ENCODE data around the gene ADAMTS17. TPM values are rescaled to one million over a fixed set of nuclear protein-coding genes. Genes with fewer than 3 reads are reported as not detected.

ADAMTS17 gene
- total and polyA plus RNA-seq, 9 of the 15 experiments (the other 6 are each of a cell fraction or from before 2014, with no cell fraction given) = 0.01 to 0.14 (median 0.07) TPM; not detected in 6

GRCh38 chr15:100166313-100166712 is 175.5 kb downstream of the ADAMTS17 start:
- ATAC-seq = no peak
- H3K36me3 ChIP-seq (ENCODE audit: control insufficient read depth, insufficient read depth, low read length) = no peaks in the 10 kb centered on the region
- no peaks in the 10 kb centered on the region for H3K9me1 ChIP-seq (ENCODE audit: control insufficient read depth, insufficient read depth, low read length)
- no peak overlapping the region for H3K4me2 ChIP-seq (ENCODE audit: insufficient read depth, low read length)
- no TSS peak for BruUV-seq (replicated peaks)
- no peak for DNase-seq (ENCODE audit: extremely low read depth in 1 of 4, low spot score in 3 of 4)
- H3K27me3 ChIP-seq (ENCODE audit: control insufficient read depth in 2 of 2, insufficient read depth in 2 of 2, low read length in 2 of 2) = peaks cover 0 to 27% of the 10 kb centered on the region in 2 experiments; a peak in 2 of 5 replicates
- ChIA-PET POLR2A (no interaction called here), CTCF (ENCODE audit: low intra/inter-chr PET ratio) (no interaction called here)
- no peaks in the 10 kb centered on the region for H3K9me3 ChIP-seq (replicated peaks; ENCODE audit: control insufficient read depth, insufficient read depth, low read depth, low read length)
- H3K4me1 ChIP-seq (replicated peaks in 1 of 2; ENCODE audit: control insufficient read depth in 2 of 2, insufficient read depth in 2 of 2, low read length in 2 of 2) = no peaks in the 10 kb centered on the region
- in situ Hi-C loops (cut with MboI) = no loop called here
- H3K27ac ChIP-seq (ENCODE audit: extremely low read depth, low read depth, low read length) = no peak overlapping the region
- no peaks in the 10 kb centered on the region for H3K79me2 ChIP-seq (ENCODE audit: control insufficient read depth, insufficient read depth, low read length)
- no peaks in the 10 kb centered on the region for H4K20me1 ChIP-seq (replicated peaks; ENCODE audit: control insufficient read depth, insufficient read depth, low read length)
- intact Hi-C loops (cut with micrococcal nuclease) = no loop called here
- H3K4me3 ChIP-seq = no peak overlapping the region
- WGBS (ENCODE audit: insufficient coverage, low coverage, missing lambda C conversion rate) = 0% methylated on average over 1 of the region's 1 CpG
- no peak overlapping the region for H3K9ac ChIP-seq (ENCODE audit: insufficient read depth in 1 of 2, low read depth in 2 of 2, low read length in 2 of 2)
- no peak overlapping the region for H2AFZ ChIP-seq (ENCODE audit: low read depth, low read length)
- no peak for FAIRE-seq
- TF ChIP-seq ZNF12 (CRISPR knock-in tag; IDR thresholded peaks at IDR 0.05) = no peak
- no peak for TF ChIP-seq FOXP4 (CRISPR knock-in tag; IDR thresholded peaks at IDR 0.05; ENCODE audit: borderline replicate concordance)
- no peak for TF ChIP-seq KLF16 (IDR thresholded peaks at IDR 0.05)
- TF ChIP-seq RUNX1 (IDR thresholded peaks at IDR 0.05; ENCODE audit: low read depth) = no peak
- TF ChIP-seq ATF1 (CRISPR knock-in tag; IDR thresholded peaks at IDR 0.05) = no peak
- TF ChIP-seq ATF1 (tag; IDR thresholded peaks at IDR 0.05) = no peak
- no peak for TF ChIP-seq ZNF668 (CRISPR knock-in tag; IDR thresholded peaks at IDR 0.05)
- no peak for TF ChIP-seq DLX4 (CRISPR knock-in tag; IDR thresholded peaks at IDR 0.05)
- TF ChIP-seq PCBP2 (IDR thresholded peaks at IDR 0.05; ENCODE audit: low read depth, low read length, poor library complexity, severe bottlenecking) = no peak
- TF ChIP-seq SMARCC2 (IDR thresholded peaks at IDR 0.05; ENCODE audit: low read depth) = no peak
